Osteoblast (primary cell): ENCODE results near the gene NR5A2. TPM values are rescaled to one million over a fixed set of nuclear protein-coding genes. Genes with fewer than 3 reads are reported as not detected.

Experiments
- DNase-seq: peaks from one replicate; pipeline ENCODE4 v3.0.0; 2011; ENCODE audit warnings: low spot score, mixed read lengths; ENCODE audit not compliant: insufficient read length; ENCODE audit errors: missing footprints
- H2AFZ ChIP-seq: 2 replicates; pipeline ENCODE4 v1.6.0; 2011; ENCODE audit warnings: mild to moderate bottlenecking, low read length
- H3K27ac ChIP-seq: 2 replicates; pipeline ENCODE4 v1.5.1; 2011; ENCODE audit warnings: mild to moderate bottlenecking, low read depth, low read length, moderate library complexity
- H3K27me3 ChIP-seq: 2 replicates; pipeline ENCODE4 v1.6.0; 2012; ENCODE audit warnings: mild to moderate bottlenecking, control low read depth, inconsistent platforms, low read length, moderate library complexity; ENCODE audit not compliant: insufficient read depth
- H3K36me3 ChIP-seq: 2 replicates; pipeline ENCODE4 v1.5.1; 2011; ENCODE audit warnings: mild to moderate bottlenecking, low read length, control low read depth, moderate library complexity; ENCODE audit not compliant: insufficient read depth
- H3K4me1 ChIP-seq: 2 replicates; pipeline ENCODE4 v1.5.1; 2011; ENCODE audit warnings: mild to moderate bottlenecking, low read length, control low read depth, moderate library complexity; ENCODE audit not compliant: insufficient read depth
- H3K4me2 ChIP-seq: 2 replicates; pipeline ENCODE4 v1.6.0; 2011; ENCODE audit warnings: mild to moderate bottlenecking, low read length; ENCODE audit not compliant: insufficient read depth
- H3K4me3 ChIP-seq: fragments of 200-600 bp; sonication (generic); 3 replicates; pipeline ENCODE4 v1.5.1; 2012; ENCODE audit warnings: mild to moderate bottlenecking, low read length, inconsistent platforms; ENCODE audit not compliant: insufficient read depth
- H3K79me2 ChIP-seq: 2 replicates; pipeline ENCODE4 v1.6.0; 2012; ENCODE audit warnings: mild to moderate bottlenecking, low read length, control low read depth, inconsistent platforms; ENCODE audit not compliant: insufficient read depth
- H3K9me3 ChIP-seq: 2 replicates; pipeline ENCODE4 v1.5.1; 2011; ENCODE audit warnings: low read depth, low read length, control low read depth
- H4K20me1 ChIP-seq: 2 replicates; pipeline ENCODE4 v1.6.0; 2012; ENCODE audit warnings: mild to moderate bottlenecking, low read length, control low read depth; ENCODE audit not compliant: insufficient read depth
- CTCF ChIP-seq: IDR thresholded peaks from 2 replicates; pipeline ENCODE4 v1.5.1; 2011; ENCODE audit warnings: mild to moderate bottlenecking, low read depth, low read length, moderate library complexity; ENCODE audit errors: extremely low read depth
- total RNA-seq: library from RNA; depleted of rRNA; stranded (reverse); fragments of >200 nt; gene quantifications from 2 replicates; pipeline ENCODE4 v1.2.3, GENCODE V29; 2012

NR5A2 gene
- total RNA-seq, 1 donor: not detected

- Histone ChIP-seq H3K79me2 (no peaks in the 10 kb centered on the region), H3K27ac (no peak overlapping the region), H3K9me3 (no peaks in the 10 kb centered on the region), H3K4me1 (peaks cover 6% of the 10 kb centered on the region), H3K4me3 (no peak overlapping the region), H3K4me2 (peak overlapping the region; percentile 78), H3K36me3 (no peaks in the 10 kb centered on the region), H3K27me3 (peaks cover 99% of the 10 kb centered on the region), H4K20me1 (no peaks in the 10 kb centered on the region), H2AFZ (no peak overlapping the region)
- no peak for TF ChIP-seq CTCF
- no peak for DNase-seq
Observed at GRCh38 chr1:200038325-200038980, 10.9 kb downstream of the NR5A2 start.

GRCh38 chr1:200038981-200039848 is 11.7 kb downstream of the NR5A2 start:
- peak; percentile 92 for DNase-seq
- TF ChIP-seq CTCF: no peak
- no peaks in the 10 kb centered on the region for H3K79me2 ChIP-seq
- peak overlapping the region; percentile 62 for H3K4me3 ChIP-seq
- no peaks in the 10 kb centered on the region for H4K20me1 ChIP-seq
- no peak overlapping the region for H3K27ac ChIP-seq
- H3K4me1 ChIP-seq: peaks cover 6% of the 10 kb centered on the region
- peak overlapping the region; percentile 78 for H3K4me2 ChIP-seq
- H3K36me3 ChIP-seq: no peaks in the 10 kb centered on the region
- no peaks in the 10 kb centered on the region for H3K9me3 ChIP-seq
- H3K27me3 ChIP-seq: peaks cover 99% of the 10 kb centered on the region
- H2AFZ ChIP-seq: peak overlapping the region; percentile 68

- no peaks in the 10 kb centered on the region for H4K20me1 ChIP-seq
- H3K9me3 ChIP-seq: no peaks in the 10 kb centered on the region
- H3K4me3 ChIP-seq: peak overlapping the region; percentile 62
- DNase-seq: no peak
- no peak overlapping the region for H2AFZ ChIP-seq
- no peak overlapping the region for H3K27ac ChIP-seq
- H3K4me2 ChIP-seq: peak overlapping the region; percentile 78
- no peak for TF ChIP-seq CTCF
- no peaks in the 10 kb centered on the region for H3K36me3 ChIP-seq
- H3K79me2 ChIP-seq: no peaks in the 10 kb centered on the region
- peaks cover 99% of the 10 kb centered on the region for H3K27me3 ChIP-seq
- peaks cover 4% of the 10 kb centered on the region for H3K4me1 ChIP-seq
Observed at GRCh38 chr1:200039849-200040474, 12.5 kb downstream of the NR5A2 start.
